GM18505 (cell line): ENCODE data around the gene PPM1D.
"Not testable (repeated sequence)": the region's sequence is repeated elsewhere in the genome, so short reads cannot be mapped to it uniquely, and the experiment has no call there.

Experiments used
- ATAC-seq: cut with Tn5 transposase; IDR thresholded peaks from one replicate; pipeline ENCODE4 v1.9.1; 2021; ENCODE audit not compliant: unreplicated experiment
- POLR2A ChIP-seq: IDR thresholded peaks from 4 replicates; pipeline ENCODE4 v1.6.1; 2011; ENCODE audit warnings: borderline replicate concordance; ENCODE audit not compliant: insufficient read depth, insufficient read length; ENCODE audit errors: extremely low read depth

Gene PPM1D

DNA sequence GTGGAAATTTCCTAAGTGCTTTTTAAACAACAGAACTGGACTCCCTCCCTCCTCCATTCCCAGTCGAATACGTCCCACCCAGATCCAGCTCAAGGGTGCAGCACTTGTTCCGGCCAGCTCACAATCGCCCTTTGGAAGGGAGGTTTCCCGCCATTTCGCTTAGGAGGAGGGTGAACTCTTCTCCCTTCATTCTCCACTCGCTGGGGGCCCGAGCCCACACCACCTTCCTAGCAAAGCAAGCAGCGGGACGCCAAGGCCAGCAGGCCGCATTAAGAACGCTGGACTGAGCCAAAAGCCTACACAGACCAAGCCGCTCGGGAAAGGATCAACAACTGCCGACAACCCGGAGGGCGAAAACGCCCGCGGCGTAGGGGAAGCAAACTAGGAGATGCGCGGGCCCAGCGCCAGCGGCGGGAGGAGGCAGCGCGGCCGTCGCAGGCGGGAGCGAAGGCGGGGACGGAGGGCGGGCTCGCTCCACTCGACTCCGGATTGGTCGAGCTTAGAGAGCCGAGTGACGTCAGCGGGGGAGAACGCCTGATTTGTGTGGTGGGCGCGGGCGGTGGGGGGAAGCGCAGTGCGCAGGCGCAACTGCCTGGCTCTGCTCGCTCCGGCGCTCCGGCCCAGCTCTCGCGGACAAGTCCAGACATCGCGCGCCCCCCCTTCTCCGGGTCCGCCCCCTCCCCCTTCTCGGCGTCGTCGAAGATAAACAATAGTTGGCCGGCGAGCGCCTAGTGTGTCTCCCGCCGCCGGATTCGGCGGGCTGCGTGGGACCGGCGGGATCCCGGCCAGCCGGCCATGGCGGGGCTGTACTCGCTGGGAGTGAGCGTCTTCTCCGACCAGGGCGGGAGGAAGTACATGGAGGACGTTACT is at the start of gene PPM1D:
Gene PPM1D (plus strand): TSS at position 574 of the 870 bp plus-strand sequence. CDS start 222 bp downstream, at position 796.
- TF ChIP-seq POLR2A = peak; percentile 93
- peak; percentile 90 for ATAC-seq

DNA sequence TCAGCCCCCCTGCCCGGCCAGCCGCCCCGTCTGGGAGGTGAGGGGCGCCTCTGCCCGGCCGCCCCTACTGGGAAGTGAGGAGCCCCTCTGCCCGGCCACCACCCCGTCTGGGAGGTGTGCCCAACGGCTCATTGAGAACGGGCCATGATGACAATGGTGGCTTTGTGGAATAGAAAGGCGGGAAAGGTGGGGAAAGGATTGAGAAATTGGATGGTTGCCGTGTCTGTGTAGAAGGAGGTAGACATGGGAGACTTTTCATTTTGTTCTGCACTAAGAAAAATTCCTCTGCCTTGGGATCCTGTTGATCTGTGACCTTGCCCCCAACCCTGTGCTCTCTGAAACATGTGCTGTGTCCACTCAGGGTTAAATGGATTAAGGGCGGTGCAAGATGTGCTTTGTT is 47.7 kb upstream of the PPM1D start:
- ATAC-seq = not testable (repeated sequence)

DNA sequence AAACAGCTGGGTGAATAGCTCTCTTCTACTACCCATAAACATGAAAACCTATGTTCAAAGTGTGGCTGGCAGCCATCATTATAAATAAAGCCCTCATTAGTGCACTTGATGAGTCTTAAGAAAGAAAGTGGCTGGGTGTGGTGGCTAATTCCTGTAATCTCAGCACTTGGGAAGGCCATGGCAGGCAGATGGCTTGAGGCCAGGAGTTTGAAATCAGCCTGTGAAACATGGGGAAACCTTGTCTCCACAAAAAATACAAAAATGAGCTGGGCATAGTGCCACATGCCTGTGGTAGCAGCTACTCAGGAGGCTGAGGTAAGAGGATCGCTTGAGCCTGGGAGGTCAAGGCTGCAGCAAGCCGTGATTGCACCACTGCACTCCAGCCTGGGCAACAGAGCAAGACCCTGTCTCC is 45.6 kb upstream of the PPM1D start:
- no peak for ATAC-seq
- TF ChIP-seq POLR2A = no peak

DNA sequence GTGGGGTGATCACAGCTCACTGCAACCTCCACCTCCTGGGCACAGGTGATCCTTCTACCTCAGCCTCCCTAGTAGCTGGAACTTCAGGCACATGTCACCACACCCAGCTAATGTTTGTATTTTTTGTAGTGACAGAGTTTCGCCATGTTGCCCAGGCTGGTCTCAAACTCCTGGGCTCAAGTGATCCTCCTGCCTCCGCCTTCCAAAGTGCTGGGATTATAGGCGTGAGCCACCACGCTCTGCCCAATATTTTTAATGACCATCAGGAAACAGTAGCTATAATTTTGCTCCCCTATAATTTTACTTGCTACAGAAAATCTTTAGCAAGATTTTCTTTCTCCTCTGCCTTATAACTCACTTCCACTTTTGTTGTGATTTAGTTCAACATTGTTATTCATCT is 44.2 kb upstream of the PPM1D start:
- ATAC-seq = no peak
- TF ChIP-seq POLR2A = no peak

DNA sequence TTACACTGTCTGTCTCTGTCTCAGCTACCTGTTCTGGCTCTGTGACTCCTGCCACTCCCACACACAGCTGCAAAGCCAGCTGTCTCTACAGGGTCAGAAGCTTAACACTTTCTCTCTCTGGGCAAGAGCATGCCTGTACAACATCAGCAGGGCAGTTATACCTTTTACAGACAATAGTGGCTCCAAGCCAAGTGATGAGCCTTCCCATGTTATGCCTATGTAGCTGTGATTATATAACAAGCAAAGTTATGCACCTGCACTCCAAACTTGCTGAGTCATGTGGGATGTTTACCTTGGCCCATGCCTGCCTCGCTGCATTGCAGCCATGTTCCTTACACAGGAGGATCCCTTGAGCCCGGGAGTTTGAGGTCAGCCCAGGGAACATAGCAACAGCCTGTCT is 42.2 kb upstream of the PPM1D start:
- TF ChIP-seq POLR2A = no peak
- no peak for ATAC-seq

DNA sequence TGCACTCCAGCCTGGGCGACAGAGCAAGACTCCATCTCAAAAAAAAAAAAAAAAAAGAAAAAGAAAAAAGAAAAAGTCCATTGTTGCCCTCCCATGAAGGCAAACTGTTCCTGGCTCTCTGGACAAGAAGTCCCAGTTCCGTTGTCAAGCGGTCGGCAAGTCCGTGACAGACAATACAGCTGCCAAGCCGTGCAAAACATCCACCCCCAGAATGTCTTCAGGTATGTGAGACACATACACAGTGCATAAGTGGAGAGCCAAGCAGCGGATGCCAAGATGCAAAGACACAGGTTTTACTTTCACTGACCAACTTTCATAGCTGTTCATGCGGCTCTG is 40.4 kb upstream of the PPM1D start:
- TF ChIP-seq POLR2A = no peak
- ATAC-seq = no peak

DNA sequence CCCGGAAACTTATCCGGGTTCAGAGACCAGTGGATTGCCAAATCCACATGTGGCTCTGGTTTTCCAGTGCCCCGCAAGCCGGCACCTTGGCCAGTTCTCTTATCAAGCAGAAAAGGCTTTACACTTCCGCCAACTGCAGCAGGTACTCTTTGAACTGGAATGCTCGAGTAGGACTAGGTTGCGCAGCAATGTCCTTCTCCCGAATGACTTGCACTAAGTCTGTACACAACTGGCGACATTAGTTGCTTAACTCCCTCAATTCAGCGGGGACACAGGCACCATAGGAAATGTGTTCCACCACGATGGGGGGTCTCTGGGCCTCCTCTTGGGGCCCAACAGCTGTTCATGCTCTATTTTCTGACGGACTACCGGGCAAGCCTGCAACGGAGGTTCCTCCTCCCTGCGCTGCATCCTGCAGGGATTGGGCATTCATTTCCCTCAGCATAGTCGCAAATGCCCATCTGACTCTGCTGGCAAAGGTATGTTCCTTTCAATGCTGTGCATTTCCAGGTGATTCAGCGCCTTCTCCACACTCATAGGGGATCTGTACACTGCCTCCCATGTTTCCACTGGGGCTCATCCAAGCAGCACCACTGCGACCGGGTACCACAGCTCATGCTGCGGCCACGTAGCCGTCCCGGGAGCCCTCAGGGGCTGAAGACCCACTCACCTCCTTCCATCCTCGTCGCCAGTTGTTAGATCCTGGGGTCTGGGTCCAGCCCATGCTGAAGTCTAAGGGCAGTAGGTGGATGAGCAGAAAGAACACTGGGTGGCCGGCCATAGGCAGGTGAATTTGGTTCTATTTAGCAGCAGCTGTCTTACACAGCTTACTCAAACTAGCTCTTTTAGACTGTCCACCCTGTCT is 39.8 kb upstream of the PPM1D start:
- no peak for TF ChIP-seq POLR2A
- no peak for ATAC-seq

DNA sequence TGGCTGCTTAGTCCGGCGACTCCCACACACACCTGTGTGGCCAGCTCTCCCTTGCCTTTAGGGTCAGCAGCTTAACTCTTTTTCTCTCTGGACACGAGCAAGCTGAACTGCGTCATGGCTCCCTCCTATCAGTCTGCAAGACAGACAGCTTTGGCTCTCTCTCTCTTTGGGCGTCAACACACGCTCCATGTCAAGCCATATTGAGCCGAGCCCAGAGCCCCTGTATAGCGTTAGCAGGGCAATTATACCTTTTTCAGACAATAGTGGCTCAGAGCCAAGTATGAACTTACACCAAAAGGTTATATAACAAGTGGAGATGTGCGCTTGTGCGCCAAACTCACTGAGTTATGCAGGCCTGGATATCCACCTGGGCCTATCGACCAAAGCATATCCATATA is 39.1 kb upstream of the PPM1D start:
- ATAC-seq = no peak
- no peak for TF ChIP-seq POLR2A

DNA sequence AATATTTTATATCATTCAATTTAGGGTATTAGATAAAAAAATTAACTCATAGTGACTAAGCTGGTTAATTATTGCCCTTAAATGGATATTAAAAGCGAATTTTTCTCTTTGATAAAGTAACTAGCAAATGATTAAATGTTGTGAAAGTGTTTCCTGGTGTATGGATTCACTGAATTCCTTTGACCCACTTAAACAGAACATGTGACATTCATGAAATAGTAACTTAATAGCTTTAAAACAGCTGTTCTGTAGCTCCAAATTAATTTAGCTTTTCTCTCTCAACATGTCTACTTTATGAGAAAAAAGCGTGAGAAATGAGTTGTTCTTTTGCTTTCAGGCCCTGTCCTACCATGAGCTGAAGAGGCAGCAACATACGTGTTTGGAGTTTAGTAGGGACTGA is 37.6 kb upstream of the PPM1D start:
- no peak for ATAC-seq
- no peak for TF ChIP-seq POLR2A

DNA sequence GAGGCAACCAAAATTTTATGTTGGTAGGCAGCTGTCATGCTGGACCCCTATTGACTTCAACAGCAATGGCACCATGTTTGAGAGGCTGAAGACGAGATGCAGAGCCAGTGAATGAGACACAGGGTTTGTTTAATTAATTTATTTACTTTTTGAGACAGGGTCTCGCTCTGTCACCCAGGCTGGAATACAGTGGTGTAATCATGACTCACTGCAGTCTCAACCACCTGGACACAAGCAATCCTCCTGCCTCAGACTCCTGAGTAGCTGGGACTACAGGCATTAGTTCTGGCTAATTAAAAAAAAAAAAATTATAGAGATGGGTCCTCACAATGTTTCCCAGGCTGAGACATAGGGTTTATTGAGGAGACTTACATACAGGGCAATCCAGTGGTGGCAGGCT is 36.2 kb upstream of the PPM1D start:
- ATAC-seq = no peak
- no peak for TF ChIP-seq POLR2A

DNA sequence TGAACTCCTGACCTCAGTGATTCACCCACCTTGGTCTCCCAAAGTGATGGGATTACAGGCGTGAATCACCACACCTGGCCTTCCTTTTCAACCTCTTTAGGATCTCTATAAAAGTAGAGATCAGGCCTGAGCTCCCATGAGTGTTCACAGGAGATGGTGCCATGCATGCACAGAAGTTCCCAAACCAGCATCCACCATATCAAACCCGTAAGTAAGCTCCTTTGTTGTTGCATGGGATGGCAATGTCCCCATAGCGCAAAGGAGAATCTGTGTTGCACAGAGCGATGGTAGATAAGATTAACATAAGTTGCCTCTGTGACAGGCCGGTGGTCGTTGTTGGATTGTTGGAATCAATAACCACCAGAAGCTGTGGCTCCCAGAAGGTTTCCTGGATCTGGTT is 34.8 kb upstream of the PPM1D start:
- no peak for ATAC-seq
- no peak for TF ChIP-seq POLR2A

DNA sequence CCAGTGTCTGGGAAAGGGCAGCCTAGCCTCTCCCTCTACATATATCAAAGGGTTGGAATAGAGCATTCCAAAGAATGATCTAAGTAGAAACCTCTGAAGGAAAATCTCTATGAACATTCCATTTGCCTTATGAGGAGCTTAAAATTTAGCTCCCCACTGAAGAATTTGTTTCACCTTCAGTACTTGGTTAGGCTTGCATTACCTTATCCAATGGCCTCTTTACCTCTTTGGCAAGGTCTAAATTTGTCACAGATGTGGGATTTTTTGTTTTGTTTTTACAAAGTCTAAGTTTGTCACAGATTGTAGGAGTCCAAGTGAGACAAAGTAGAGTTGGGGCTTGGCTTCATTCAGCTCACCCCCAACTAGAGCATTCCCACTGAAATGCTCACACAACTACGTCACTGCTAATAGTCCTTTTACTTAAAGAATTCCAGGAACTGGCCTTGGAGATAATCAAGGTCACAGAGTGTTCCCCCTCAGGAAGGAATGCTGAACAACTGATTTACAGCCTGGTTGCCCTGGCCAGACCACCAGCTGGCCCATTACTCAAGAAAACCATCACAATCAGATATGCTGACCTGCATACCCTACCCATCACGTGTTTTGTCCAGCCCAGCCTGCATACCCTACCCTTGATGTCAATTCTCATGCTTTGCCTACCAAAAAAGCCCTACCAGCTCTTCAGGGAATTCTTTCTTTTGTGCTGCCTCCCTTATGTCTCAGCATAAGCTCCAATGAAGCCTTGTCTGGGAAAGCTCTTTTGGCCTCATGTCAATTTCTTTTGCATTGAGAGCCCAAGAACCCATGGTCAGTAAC is 26.5 kb upstream of the PPM1D start:
- no peak for TF ChIP-seq POLR2A
- ATAC-seq = no peak
